Immature natural killer cell (primary cell): ENCODE data around the gene RASL11B. TPM values are rescaled to one million over a fixed set of nuclear protein-coding genes. Genes with fewer than 3 reads are reported as not detected.

Experiments
- DNase-seq, 3 donors: peaks; one replicate each; pipeline ENCODE4 v3.0.0; 2022; ENCODE audit warnings: mixed read lengths in 1 of 3
- H3K27ac Mint-ChIP-seq, 6 donors: one replicate each; pipeline ENCODE4 v1.8.0; 2020; ENCODE audit warnings: mixed read lengths in 6 of 6, mild to moderate bottlenecking in 5 of 6, inconsistent platforms in 4 of 6, moderate library complexity in 3 of 6
- H3K27me3 Mint-ChIP-seq, 3 donors: one replicate each; pipeline ENCODE4 v1.8.0; 2020 to 2021; ENCODE audit warnings: low read depth in 3 of 3, mild to moderate bottlenecking in 3 of 3, mixed read lengths in 3 of 3, moderate library complexity in 3 of 3, inconsistent platforms in 1 of 3
- H3K36me3 Mint-ChIP-seq, 3 donors: one replicate each; pipeline ENCODE4 v1.8.0; 2020; ENCODE audit warnings: mixed read lengths in 3 of 3, inconsistent platforms in 2 of 3, mild to moderate bottlenecking in 2 of 3
- H3K4me1 Mint-ChIP-seq, 2 donors: one replicate each; pipeline ENCODE4 v1.8.0; 2020; ENCODE audit warnings: inconsistent platforms in 2 of 2, mild to moderate bottlenecking in 2 of 2, mixed read lengths in 2 of 2, moderate library complexity in 1 of 2
- H3K4me3 Mint-ChIP-seq, 5 donors: one replicate each; pipeline ENCODE4 v1.8.0; 2020; ENCODE audit warnings: mild to moderate bottlenecking in 5 of 5, mixed read lengths in 5 of 5, inconsistent platforms in 3 of 5, moderate library complexity in 3 of 5
- H3K9me3 Mint-ChIP-seq, 6 donors: one replicate each; pipeline ENCODE4 v1.8.0; 2020; ENCODE audit warnings: mild to moderate bottlenecking in 6 of 6, mixed read lengths in 6 of 6, inconsistent platforms in 4 of 6, moderate library complexity in 3 of 6
- polyA plus RNA-seq, 3 donors: library from polyadenylated mRNA; unstranded; fragments of 300-500 nt; fragmentation: Illumina TruSeq; gene quantifications; one replicate each; pipeline ENCODE4 v1.2.3, GENCODE V29; 2021

RASL11B gene
- polyA plus RNA-seq, 3 donors from 2014 or later = 0.37 TPM; not detected in 2

DNA sequence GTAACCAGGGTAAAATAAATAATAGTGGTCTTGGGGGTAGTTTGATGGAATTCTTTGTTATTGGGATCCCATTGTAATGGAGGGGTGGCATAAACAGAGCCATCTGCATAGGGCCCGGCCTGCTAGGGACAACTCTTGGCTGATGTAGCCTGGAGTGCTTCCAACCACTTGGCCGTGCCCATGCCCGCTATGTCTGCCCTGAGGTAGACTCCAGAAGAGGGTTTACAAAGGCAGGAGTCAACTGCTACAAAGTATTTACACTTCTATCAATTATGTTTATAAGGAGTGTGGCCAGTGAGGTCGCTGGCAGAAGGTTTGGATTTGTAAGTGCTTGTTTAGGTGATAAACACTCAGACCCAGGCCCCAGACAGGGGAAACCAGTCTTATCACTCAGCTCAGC is 8.1 kb downstream of the RASL11B start:
- H3K27me3 Mint-ChIP-seq = peaks cover 0 to 2% (median 0%) of the 10 kb centered on the region in 3 donors
- no peak overlapping the region for H3K4me3 Mint-ChIP-seq
- H3K9me3 Mint-ChIP-seq = no peaks in the 10 kb centered on the region
- no peaks in the 10 kb centered on the region for H3K4me1 Mint-ChIP-seq
- H3K36me3 Mint-ChIP-seq = peaks cover 16 to 30% (median 25%) of the 10 kb centered on the region in 3 donors
- DNase-seq = no peak
- H3K27ac Mint-ChIP-seq = no peak overlapping the region

DNA sequence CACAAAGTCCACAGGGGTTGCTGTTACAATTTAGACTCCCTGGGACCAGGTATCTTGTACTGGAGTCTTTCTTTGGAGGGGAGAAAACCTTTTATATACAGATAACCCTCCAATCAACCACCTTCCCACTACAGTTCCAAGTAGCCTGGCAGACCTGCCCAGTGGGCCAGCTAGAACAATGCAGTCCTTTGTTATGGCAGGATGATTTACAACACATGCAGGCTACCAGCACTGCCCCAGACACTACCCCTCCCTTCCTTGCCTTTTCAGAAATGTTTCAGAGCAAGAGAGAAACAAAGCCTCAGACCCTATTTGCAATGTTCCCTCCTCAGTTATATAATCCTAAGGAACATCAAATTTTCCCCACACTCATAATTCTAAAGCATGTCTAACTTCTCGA is 11.1 kb downstream of the RASL11B start:
- DNase-seq = no peak
- Mint-ChIP-seq H3K4me3 (no peak overlapping the region), H3K27ac (no peak overlapping the region), H3K4me1 (no peaks in the 10 kb centered on the region), H3K9me3 (no peaks in the 10 kb centered on the region), H3K27me3 (peaks cover 0 to 2% (median 0%) of the 10 kb centered on the region in 3 donors), H3K36me3 (peaks cover 19 to 37% (median 25%) of the 10 kb centered on the region in 3 donors)

DNA sequence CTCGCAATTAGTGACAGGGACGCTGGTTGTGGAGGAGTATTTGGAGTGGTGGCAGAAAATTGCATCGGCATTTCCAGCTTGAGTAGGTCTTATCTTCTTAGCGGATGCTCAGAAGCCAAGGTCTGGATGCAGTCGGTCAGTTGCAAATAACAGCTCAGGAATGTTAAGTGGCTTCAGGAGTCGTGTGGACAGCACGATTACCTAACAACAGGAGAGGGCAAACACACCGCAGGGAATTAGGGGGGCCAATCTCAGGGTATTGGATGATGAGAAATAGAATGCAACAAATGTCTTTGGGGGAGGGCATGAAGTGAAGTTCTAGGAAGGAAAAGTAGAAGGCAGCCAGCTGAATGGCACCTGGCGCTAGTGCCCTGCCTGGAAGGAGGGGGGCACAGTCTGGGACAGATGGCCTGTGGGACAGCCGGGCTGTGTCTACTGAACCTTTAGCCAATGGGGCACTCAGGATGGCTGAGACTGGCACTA is 11.8 kb downstream of the RASL11B start:
- H3K27ac Mint-ChIP-seq = no peak overlapping the region
- DNase-seq = no peak
- peaks cover 19 to 37% (median 21%) of the 10 kb centered on the region in 3 donors for H3K36me3 Mint-ChIP-seq

DNA sequence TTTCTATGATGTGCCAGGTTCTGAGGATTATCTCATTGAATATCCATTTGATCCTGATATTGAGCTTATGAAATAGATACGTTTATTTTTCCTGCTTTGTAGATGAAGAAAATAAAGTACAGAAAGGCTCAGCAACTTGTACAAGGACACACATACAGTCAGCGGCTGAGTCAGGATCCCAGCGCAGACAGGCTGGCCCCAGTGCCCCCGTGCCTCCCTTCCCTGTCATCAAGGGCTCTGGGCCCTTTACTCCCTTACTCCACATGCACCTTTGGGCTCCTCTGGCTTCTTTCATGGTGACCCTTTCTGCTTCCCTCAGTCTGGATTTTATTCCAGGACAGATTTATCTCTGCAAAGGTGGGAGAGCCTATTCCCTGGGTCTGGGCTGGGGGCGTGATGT is 12.8 kb downstream of the RASL11B start:
- no peak overlapping the region for H3K4me3 Mint-ChIP-seq
- peaks cover 0 to 2% (median 0%) of the 10 kb centered on the region in 3 donors for H3K27me3 Mint-ChIP-seq
- no peak for DNase-seq
- H3K36me3 Mint-ChIP-seq = peaks cover 19 to 37% (median 21%) of the 10 kb centered on the region in 3 donors
- no peaks in the 10 kb centered on the region for H3K4me1 Mint-ChIP-seq
- no peaks in the 10 kb centered on the region for H3K9me3 Mint-ChIP-seq
- H3K27ac Mint-ChIP-seq = no peak overlapping the region

More for the DNA sequence above, 11.8 kb downstream of the RASL11B start:
- peaks cover 0 to 2% (median 0%) of the 10 kb centered on the region in 3 donors for H3K27me3 Mint-ChIP-seq
- H3K9me3 Mint-ChIP-seq = no peaks in the 10 kb centered on the region
- H3K4me3 Mint-ChIP-seq = no peak overlapping the region
- H3K4me1 Mint-ChIP-seq = no peaks in the 10 kb centered on the region

DNA sequence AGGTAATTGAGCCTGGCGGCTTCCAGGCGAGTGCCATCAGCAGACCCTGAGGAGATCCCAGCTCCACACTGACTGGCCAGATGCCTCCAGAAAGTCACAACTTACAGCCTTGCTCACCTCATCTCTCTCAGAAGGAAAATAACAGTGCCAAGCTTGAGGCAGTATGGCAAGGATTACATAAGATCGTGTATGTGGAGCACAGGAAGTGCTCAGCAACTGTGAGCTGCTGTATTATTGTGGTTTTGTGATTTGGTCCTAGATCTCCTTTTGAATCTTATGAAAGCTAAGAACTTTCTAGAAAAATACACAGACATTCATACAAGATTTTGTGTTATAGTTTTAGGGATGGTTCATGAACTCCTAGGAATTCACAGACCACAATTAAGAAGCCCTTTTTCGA is 14.0 kb downstream of the RASL11B start:
- no peaks in the 10 kb centered on the region for H3K9me3 Mint-ChIP-seq
- DNase-seq = no peak
- peaks cover 0 to 2% (median 0%) of the 10 kb centered on the region in 3 donors for H3K27me3 Mint-ChIP-seq
- H3K4me1 Mint-ChIP-seq = no peaks in the 10 kb centered on the region
- H3K36me3 Mint-ChIP-seq = peaks cover 17 to 35% (median 19%) of the 10 kb centered on the region in 3 donors
- no peak overlapping the region for H3K4me3 Mint-ChIP-seq
- no peak overlapping the region for H3K27ac Mint-ChIP-seq

DNA sequence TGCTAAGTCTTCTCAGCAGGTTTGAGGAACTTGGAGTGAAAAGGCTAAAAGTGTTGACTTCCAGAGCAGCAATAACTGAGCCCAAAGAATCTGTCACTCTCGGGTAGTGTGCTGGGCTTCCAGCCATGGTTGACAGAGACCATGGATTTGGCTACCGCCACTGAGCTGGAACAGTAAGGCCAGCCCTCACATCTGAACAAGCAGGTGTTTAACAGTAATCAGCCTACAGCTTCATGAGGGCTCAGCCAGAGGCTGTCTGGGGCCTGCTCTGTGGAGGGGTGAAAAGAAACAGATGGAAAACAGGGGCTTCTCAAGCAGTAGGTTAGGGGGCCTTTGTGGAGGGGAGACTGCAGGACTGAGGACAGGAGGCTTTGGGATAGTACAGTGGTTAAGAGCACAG is 14.9 kb downstream of the RASL11B start:
- DNase-seq = no peak
- Mint-ChIP-seq H3K27me3 (peaks cover 0 to 2% (median 0%) of the 10 kb centered on the region in 3 donors), H3K4me3 (no peak overlapping the region), H3K27ac (no peak overlapping the region), H3K36me3 (peaks cover 22 to 38% (median 24%) of the 10 kb centered on the region in 3 donors), H3K4me1 (peaks cover 0 to 4% of the 10 kb centered on the region in 2 donors), H3K9me3 (no peaks in the 10 kb centered on the region)

DNA sequence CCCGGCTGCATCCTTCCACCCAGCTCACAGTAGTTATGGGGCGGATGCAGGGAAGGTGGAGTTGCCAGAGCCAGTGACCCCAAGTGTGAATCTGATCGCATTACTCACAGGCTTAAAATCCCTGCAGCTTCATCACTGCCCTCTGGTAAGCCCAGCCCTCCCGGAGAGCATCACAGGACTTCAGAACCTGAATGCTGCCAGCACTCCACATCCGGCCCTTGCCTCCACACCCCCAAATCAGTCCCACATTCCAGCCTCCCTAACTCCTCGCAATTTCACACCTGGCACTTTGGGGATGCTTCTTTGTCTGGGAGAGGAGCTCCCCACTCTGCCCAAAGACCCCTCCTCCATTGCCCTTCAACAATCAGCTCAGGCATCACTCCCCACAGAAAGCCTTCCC is 15.6 kb downstream of the RASL11B start:
- Mint-ChIP-seq H3K27me3 (peaks cover 0 to 2% (median 0%) of the 10 kb centered on the region in 3 donors), H3K4me1 (peaks cover 0 to 4% of the 10 kb centered on the region in 2 donors), H3K4me3 (no peak overlapping the region), H3K9me3 (no peaks in the 10 kb centered on the region), H3K36me3 (peaks cover 17 to 35% (median 19%) of the 10 kb centered on the region in 3 donors), H3K27ac (no peak overlapping the region)
- DNase-seq = no peak

DNA sequence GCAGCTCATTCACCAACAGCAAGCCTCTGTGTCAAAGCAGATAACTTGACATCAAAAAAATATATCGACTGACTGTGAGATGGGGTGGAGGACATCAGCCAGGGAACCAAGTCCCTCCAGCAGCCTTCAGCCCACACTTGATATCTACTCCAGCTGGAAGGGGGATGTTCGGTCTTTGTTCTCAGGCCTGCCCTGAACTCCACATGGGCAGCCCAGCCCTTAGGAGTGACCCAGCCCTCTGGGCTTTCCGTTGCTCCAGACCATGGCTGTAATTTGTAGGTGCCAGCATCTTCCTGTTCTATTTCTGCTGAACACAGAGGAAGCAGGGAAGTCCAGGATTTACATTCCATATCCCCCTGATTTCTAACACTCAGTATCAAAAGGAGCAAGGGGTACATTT is 17.4 kb downstream of the RASL11B start:
- Mint-ChIP-seq H3K4me1 (peaks cover 0 to 4% of the 10 kb centered on the region in 2 donors), H3K9me3 (no peaks in the 10 kb centered on the region), H3K4me3 (no peak overlapping the region), H3K36me3 (peaks cover 11 to 29% (median 22%) of the 10 kb centered on the region in 3 donors), H3K27ac (no peak overlapping the region), H3K27me3 (peaks cover 0 to 2% (median 0%) of the 10 kb centered on the region in 3 donors)
- no peak for DNase-seq

DNA sequence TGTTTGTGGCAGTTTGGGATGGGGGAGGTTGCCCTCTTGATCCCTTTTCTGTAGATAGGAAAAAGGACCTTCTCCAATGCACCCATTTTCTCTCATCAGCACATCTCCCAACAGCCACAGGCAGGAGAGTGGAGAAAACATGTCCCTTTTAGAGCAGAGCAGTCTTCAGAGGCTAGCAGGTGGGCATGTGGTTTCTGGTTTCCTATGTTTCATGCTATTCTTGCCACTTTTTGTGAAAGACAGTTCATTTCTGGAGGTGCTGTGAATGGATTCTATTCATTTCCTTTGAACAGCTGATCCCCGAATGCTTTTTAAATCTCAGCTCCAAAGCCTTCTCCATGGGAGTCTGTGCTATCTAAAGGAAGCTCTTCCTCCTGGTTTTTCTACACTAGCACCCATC is 18.9 kb downstream of the RASL11B start:
- Mint-ChIP-seq H3K4me3 (no peak overlapping the region), H3K9me3 (no peaks in the 10 kb centered on the region), H3K27me3 (peaks cover 0 to 2% (median 0%) of the 10 kb centered on the region in 3 donors), H3K27ac (no peak overlapping the region), H3K36me3 (peaks cover 8 to 30% (median 23%) of the 10 kb centered on the region in 3 donors), H3K4me1 (peaks cover 0 to 4% of the 10 kb centered on the region in 2 donors)
- DNase-seq = no peak

DNA sequence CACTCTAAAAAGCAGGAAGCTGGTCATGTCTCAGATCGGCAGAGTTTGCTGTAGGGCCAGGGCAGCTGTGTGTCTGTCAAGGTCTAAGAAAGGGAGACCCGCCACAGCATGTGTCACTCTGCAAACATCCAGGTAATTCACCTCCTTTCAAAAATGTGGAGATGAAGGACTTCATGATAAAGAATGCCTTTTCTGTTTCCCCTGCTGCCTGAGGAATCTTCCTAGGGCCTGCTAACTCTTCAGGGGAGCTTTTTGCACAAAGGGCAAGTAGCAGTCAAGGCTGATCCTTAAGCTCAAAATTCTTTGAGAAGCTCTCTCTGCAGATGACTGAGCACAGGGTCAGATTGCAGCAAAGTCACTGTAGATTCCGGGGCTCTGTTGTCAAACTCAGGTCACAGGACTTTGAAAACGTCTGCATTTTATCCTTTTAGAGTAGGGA is 21.1 kb downstream of the RASL11B start:
- Mint-ChIP-seq H3K36me3 (peaks cover 8 to 32% (median 29%) of the 10 kb centered on the region in 3 donors), H3K4me1 (peaks cover 0 to 4% of the 10 kb centered on the region in 2 donors), H3K27ac (no peak overlapping the region), H3K4me3 (no peak overlapping the region), H3K9me3 (no peaks in the 10 kb centered on the region), H3K27me3 (no peaks in the 10 kb centered on the region)
- no peak for DNase-seq

DNA sequence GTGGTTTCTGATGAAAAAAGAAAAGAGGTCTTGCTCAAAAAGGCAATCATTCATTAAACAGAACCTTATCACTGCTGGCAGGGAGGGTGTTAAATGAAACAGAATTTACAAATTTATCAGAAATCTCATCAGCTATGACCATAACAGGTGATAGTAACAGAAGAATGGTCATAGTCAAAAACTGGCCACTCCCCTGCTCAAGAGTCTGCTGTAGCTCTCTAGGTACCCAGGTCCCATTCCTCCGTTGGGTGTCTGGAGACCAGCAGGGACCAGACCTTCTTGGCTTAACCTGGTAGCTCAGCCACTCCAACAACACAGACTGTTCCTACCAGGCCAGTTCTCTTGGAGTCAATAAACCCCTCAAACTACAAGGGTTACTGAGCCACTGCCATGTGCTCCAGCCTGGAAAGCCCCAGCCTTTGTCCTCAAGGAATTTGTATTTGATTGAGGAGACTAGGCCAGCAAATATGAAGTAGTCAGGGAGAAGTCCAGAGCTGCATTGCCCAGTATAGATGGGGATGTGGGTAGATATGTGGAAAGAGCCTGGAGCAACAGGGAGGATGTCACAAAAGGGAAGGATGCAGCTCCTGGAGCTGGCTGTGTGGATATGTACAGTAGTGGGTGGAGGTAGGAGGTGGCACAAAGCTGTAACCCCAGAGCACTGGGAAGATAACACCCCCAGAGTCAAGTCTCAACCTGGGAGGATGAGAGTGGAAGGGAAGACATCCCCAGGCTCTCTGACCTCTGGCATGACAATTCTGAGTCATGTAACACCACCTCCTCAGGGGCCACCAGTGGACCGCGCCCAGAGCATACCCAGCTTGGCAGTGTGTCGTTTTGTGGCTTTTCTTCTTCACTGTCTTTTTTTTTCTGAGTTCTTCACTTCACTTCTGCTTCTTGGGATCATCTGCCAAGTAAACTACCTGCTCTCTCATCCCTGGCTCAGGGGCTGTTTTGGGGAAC is 21.9 kb downstream of the RASL11B start:
- H3K9me3 Mint-ChIP-seq = no peaks in the 10 kb centered on the region
- peaks cover 0 to 4% of the 10 kb centered on the region in 2 donors for H3K4me1 Mint-ChIP-seq
- no peak for DNase-seq
- peaks cover 12 to 39% (median 35%) of the 10 kb centered on the region in 3 donors for H3K36me3 Mint-ChIP-seq
- peak overlapping the region in 1 of 6 donors; percentile 65 for H3K27ac Mint-ChIP-seq
- peaks cover 0 to 2% (median 0%) of the 10 kb centered on the region in 3 donors for H3K27me3 Mint-ChIP-seq
- no peak overlapping the region for H3K4me3 Mint-ChIP-seq

DNA sequence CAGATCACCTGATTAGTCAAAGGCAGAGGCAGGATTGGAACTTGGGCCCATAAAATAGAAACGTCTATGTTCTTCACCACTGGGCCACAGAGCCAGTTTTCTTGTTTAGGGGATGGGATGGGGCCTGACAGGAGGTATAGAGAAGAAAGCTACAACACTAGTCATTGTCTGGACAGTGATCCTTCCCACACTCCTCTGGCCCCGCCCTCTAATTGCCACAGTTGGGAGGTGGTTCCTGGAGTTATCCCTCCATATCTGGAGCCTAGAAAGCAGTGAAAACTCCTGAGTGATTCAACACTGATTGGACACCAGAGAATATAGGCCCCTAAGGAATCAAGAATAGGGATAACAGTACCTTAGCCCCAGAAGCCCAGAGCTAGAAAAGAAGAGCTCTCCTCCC is 22.9 kb downstream of the RASL11B start:
- no peaks in the 10 kb centered on the region for H3K9me3 Mint-ChIP-seq
- no peak for DNase-seq
- peaks cover 0 to 4% of the 10 kb centered on the region in 2 donors for H3K4me1 Mint-ChIP-seq
- no peak overlapping the region for H3K27ac Mint-ChIP-seq
- H3K4me3 Mint-ChIP-seq = no peak overlapping the region
- peaks cover 18 to 42% (median 40%) of the 10 kb centered on the region in 3 donors for H3K36me3 Mint-ChIP-seq
- peaks cover 0 to 2% (median 0%) of the 10 kb centered on the region in 3 donors for H3K27me3 Mint-ChIP-seq

DNA sequence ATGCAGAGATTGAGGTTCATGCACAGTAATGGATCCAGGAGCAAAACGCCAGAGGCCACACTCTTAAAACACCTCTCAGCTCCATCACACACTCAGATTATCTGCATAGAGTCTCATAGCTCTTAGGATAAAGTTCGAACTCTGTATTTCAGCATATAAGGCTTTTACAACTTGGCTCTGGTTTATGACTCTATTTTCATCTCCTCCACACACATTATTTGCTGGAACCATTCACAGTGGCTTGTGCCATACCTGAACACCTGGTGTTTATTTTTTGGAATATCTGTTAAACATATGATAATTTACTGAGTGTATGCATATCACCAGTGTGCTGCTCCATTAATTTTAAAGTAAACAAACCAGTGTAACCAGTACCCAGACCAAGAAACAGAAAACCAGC is 27.2 kb downstream of the RASL11B start:
- Mint-ChIP-seq H3K4me1 (peaks cover 4 to 7% of the 10 kb centered on the region in 2 donors), H3K36me3 (peaks cover 11 to 30% (median 29%) of the 10 kb centered on the region in 3 donors), H3K27me3 (peaks cover 0 to 3% (median 2%) of the 10 kb centered on the region in 3 donors), H3K4me3 (no peak overlapping the region), H3K9me3 (no peaks in the 10 kb centered on the region), H3K27ac (no peak overlapping the region)
- no peak for DNase-seq
